ENCODE measurements around the gene ACBD6.

GRCh38 chr1:180535418-180535999, 33.1 kb upstream of the ACBD6 start:
- TF ChIP-seq POLR2A (IDR thresholded peaks at IDR 0.05; ENCODE audit: low read length), result no peak
- no peak for TF ChIP-seq GATA1 (IDR thresholded peaks at IDR 0.05; ENCODE audit: low read depth, low read length)

All from erythroblast (primary cell).